ENCODE data around the gene PPP6C. TPM values are rescaled to one million over a fixed set of nuclear protein-coding genes. Genes with fewer than 3 reads are reported as not detected.
A peak's percentile ranks its signal among the peaks of the same experiment; 100 is the strongest.
"Not testable (repeated sequence)": the region's sequence is repeated elsewhere in the genome, so short reads cannot be mapped to it uniquely, and the experiment has no call there.

PPP6C gene
- total and polyA plus RNA-seq, 2 experiments from 2014 or later: 27.5 to 31.8 TPM

GRCh38 chr9:125235804-125236519 is 46.4 kb upstream of the PPP6C start:
- peak; percentile 12 for DNase-seq
- Histone ChIP-seq H3K27me3 (replicated peaks; ENCODE audit: insufficient read depth) (no peaks in the 10 kb centered on the region), H3K4me2 (ENCODE audit: unreplicated experiment) (peak overlapping the region; percentile 92), H3K9me2 (ENCODE audit: insufficient read depth) (no peaks in the 10 kb centered on the region), H3K9me3 (ENCODE audit: low read depth) (no peaks in the 10 kb centered on the region), H3K4me3 (peak overlapping the region; percentile 93), H4K20me1 (ENCODE audit: insufficient read depth) (peaks cover 43% of the 10 kb centered on the region), H2AFZ (no peak overlapping the region), H3K9ac (peak overlapping the region; percentile 99), H3K27ac (peak overlapping the region; percentile 91), H3F3A (ENCODE audit: insufficient read depth) (peaks cover 77% of the 10 kb centered on the region), H3K4me1 (ENCODE audit: insufficient read depth) (peaks cover 58% of the 10 kb centered on the region), H3K36me3 (ENCODE audit: low read depth) (peaks cover 57% of the 10 kb centered on the region), H3K79me2 (ENCODE audit: insufficient read depth) (peaks cover 63% of the 10 kb centered on the region)
- in situ Hi-C loops (cut with MboI): no loop called here
- 30 to 31% methylated on average over 5 of the region's 5 CpGs for WGBS, 2 experiments (ENCODE audit: low coverage in 1 of 2, low lambda C conversion rate in 2 of 2, missing lambda C conversion rate in 2 of 2)
- no peak for TF ChIP-seq EZH2phosphoT487 (IDR thresholded peaks at IDR 0.05; ENCODE audit: insufficient read depth, low read depth)
- TF ChIP-seq EZH2 (IDR thresholded peaks at IDR 0.05; ENCODE audit: insufficient read depth, poor library complexity, severe bottlenecking): no peak

DNA sequence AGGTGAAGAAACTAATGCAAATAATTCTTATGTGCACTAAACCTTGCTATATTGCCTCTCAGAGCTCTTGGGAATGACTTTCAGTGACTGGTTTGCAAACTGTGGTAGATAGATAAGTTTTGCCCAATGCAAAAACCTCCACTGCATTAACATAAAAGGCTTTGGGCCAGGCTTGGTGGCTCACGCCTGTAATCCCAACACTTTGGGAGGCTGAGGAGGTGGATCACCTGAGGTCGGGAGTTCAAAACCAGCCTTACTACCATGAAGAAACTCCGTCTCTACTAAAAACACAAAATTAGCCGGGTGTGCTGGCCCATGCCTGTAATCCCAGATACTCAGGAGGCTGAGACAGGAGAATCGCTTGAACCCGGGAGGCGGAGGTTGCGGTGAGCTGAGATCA is 44.5 kb upstream of the PPP6C start:
- Histone ChIP-seq H3K9ac (peak overlapping the region; percentile 56), H3K4me2 (ENCODE audit: unreplicated experiment) (peak overlapping the region; percentile 62), H3K27ac (peak overlapping the region; percentile 91), H3K36me3 (ENCODE audit: low read depth) (peaks cover 44% of the 10 kb centered on the region), H3K79me2 (ENCODE audit: insufficient read depth) (peaks cover 44% of the 10 kb centered on the region), H3K4me3 (peak overlapping the region; percentile 14; the same call in 1 of the 2 replicates), H3F3A (ENCODE audit: insufficient read depth) (peaks cover 64% of the 10 kb centered on the region), H3K4me1 (ENCODE audit: insufficient read depth) (peaks cover 54% of the 10 kb centered on the region), H4K20me1 (ENCODE audit: insufficient read depth) (peaks cover 32% of the 10 kb centered on the region)
- H2AFZ ChIP-seq; H3K27me3 ChIP-seq (replicated peaks; ENCODE audit: insufficient read depth); DNase-seq; H3K9me3 ChIP-seq (ENCODE audit: low read depth); in situ Hi-C loops (cut with MboI); H3K9me2 ChIP-seq (ENCODE audit: insufficient read depth): not testable (repeated sequence)
- 81% methylated on average over 8 of the region's 8 CpGs for WGBS, 2 experiments (ENCODE audit: low coverage in 1 of 2, low lambda C conversion rate in 2 of 2, missing lambda C conversion rate in 2 of 2)

DNA sequence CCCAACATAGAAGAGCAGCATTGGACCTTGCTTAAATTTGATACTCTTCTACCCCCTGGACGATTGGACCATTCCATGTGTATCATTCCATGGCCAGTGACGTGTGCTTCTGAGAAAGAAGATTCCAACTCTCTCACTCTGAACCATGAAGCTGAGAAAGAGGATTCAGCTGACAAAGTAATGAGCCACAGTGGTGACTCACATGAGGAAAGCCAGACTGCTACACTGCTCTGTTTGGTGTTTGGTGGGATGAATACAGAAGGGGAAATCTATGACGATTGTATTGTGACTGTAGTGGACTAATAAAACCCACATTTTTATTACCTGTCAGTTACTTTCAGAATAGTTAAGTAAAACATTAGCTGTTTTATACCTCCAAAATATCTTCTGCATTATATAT is 44.1 kb upstream of the PPP6C start:
- Histone ChIP-seq H3K9ac (peak overlapping the region; percentile 56), H3K4me3 (peak overlapping the region; percentile 14; the same call in 1 of the 2 replicates), H3K9me2 (ENCODE audit: insufficient read depth) (no peaks in the 10 kb centered on the region), H3K36me3 (ENCODE audit: low read depth) (peaks cover 40% of the 10 kb centered on the region), H3K27ac (peak overlapping the region; percentile 91), H3K4me1 (ENCODE audit: insufficient read depth) (peaks cover 50% of the 10 kb centered on the region), H4K20me1 (ENCODE audit: insufficient read depth) (peaks cover 28% of the 10 kb centered on the region), H3K4me2 (ENCODE audit: unreplicated experiment) (peak overlapping the region; percentile 62), H3K27me3 (replicated peaks; ENCODE audit: insufficient read depth) (no peaks in the 10 kb centered on the region), H3K9me3 (ENCODE audit: low read depth) (no peaks in the 10 kb centered on the region), H3F3A (ENCODE audit: insufficient read depth) (peaks cover 59% of the 10 kb centered on the region), H2AFZ (no peak overlapping the region), H3K79me2 (ENCODE audit: insufficient read depth) (peaks cover 40% of the 10 kb centered on the region)
- 0% methylated on average over 3 of the region's 3 CpGs for WGBS, 2 experiments (ENCODE audit: low coverage in 1 of 2, low lambda C conversion rate in 2 of 2, missing lambda C conversion rate in 2 of 2)
- TF ChIP-seq EZH2phosphoT487 (IDR thresholded peaks at IDR 0.05; ENCODE audit: insufficient read depth, low read depth): no peak
- TF ChIP-seq EZH2 (IDR thresholded peaks at IDR 0.05; ENCODE audit: insufficient read depth, poor library complexity, severe bottlenecking): no peak
- in situ Hi-C loops (cut with MboI): no loop called here
- peak; percentile 99 for DNase-seq

DNA sequence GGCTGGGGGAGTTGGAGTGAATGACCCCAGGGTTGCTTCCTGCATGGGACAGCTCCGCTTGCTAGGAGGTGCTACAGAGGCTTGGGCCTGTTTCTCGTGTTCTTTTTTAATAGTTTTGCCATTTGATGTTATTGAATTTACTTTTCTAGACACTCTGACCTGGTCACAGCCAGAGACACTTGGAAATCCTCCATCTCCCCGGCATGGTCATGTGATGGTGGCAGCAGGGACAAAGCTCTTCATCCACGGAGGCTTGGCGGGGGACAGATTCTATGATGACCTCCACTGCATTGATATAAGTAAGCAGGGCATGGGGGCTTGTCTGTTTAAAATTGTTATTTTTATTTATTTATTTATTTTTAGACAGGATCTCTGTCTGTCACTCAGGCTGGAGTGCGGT is 38.2 kb upstream of the PPP6C start:
- Histone ChIP-seq H2AFZ (no peak overlapping the region), H3K27ac (no peak overlapping the region), H3K36me3 (ENCODE audit: low read depth) (peaks cover 6% of the 10 kb centered on the region; the same call in 1 of the 2 replicates), H3K9me2 (ENCODE audit: insufficient read depth) (no peaks in the 10 kb centered on the region), H3K4me1 (ENCODE audit: insufficient read depth) (no peaks in the 10 kb centered on the region), H3F3A (ENCODE audit: insufficient read depth) (peaks cover 7% of the 10 kb centered on the region), H3K4me2 (ENCODE audit: unreplicated experiment) (no peak overlapping the region), H4K20me1 (ENCODE audit: insufficient read depth) (no peaks in the 10 kb centered on the region), H3K79me2 (ENCODE audit: insufficient read depth) (no peaks in the 10 kb centered on the region), H3K27me3 (replicated peaks; ENCODE audit: insufficient read depth) (no peaks in the 10 kb centered on the region), H3K9me3 (ENCODE audit: low read depth) (no peaks in the 10 kb centered on the region), H3K4me3 (no peak overlapping the region), H3K9ac (no peak overlapping the region)
- in situ Hi-C loops (cut with MboI): no loop called here
- TF ChIP-seq EZH2 (IDR thresholded peaks at IDR 0.05; ENCODE audit: insufficient read depth, poor library complexity, severe bottlenecking) (no peak), EZH2phosphoT487 (IDR thresholded peaks at IDR 0.05; ENCODE audit: insufficient read depth, low read depth) (no peak)
- DNase-seq: no peak
- WGBS, 2 experiments (ENCODE audit: low coverage in 1 of 2, low lambda C conversion rate in 2 of 2, missing lambda C conversion rate in 2 of 2): 87 to 95% methylated on average over 6 of the region's 6 CpGs

GRCh38 chr9:125224858-125225257 is 35.3 kb upstream of the PPP6C start:
- H3K9me3 ChIP-seq (ENCODE audit: low read depth); H2AFZ ChIP-seq; H3K9ac ChIP-seq; H3K9me2 ChIP-seq (ENCODE audit: insufficient read depth); H3K79me2 ChIP-seq (ENCODE audit: insufficient read depth); in situ Hi-C loops (cut with MboI); H3K36me3 ChIP-seq (ENCODE audit: low read depth); H3K4me2 ChIP-seq (ENCODE audit: unreplicated experiment); H4K20me1 ChIP-seq (ENCODE audit: insufficient read depth); H3K4me1 ChIP-seq (ENCODE audit: insufficient read depth); H3K27ac ChIP-seq; H3F3A ChIP-seq (ENCODE audit: insufficient read depth); DNase-seq; H3K27me3 ChIP-seq (replicated peaks; ENCODE audit: insufficient read depth); H3K4me3 ChIP-seq: not testable (repeated sequence)

Measured in GM23248 (cell line).